Measurements from ENCODE around the gene DNAJB12. TPM values are rescaled to one million over a fixed set of nuclear protein-coding genes. Genes with fewer than 3 reads are reported as not detected.
A peak's percentile ranks its signal among the peaks of the same experiment; 100 is the strongest.
"Not testable (repeated sequence)": the region's sequence is repeated elsewhere in the genome, so short reads cannot be mapped to it uniquely, and the experiment has no call there.

The DNAJB12 gene
- total and polyA plus RNA-seq, 3 donors from 2014 or later: 50.3 to 57.6 (median 52.4) TPM

GRCh38 chr10:72309290-72310240, 45.2 kb downstream of the DNAJB12 start:
- 32 to 49% methylated on average over 19 to 21 of the region's 21 CpGs for WGBS, 2 donors
- no peaks in the 10 kb centered on the region for H3K36me3 ChIP-seq (ENCODE audit: low read depth, missing control alignments)
- TF ChIP-seq CTCF (IDR thresholded peaks at IDR 0.05): no peak
- TF ChIP-seq POLR2A (IDR thresholded peaks at IDR 0.05): no peak

DNA sequence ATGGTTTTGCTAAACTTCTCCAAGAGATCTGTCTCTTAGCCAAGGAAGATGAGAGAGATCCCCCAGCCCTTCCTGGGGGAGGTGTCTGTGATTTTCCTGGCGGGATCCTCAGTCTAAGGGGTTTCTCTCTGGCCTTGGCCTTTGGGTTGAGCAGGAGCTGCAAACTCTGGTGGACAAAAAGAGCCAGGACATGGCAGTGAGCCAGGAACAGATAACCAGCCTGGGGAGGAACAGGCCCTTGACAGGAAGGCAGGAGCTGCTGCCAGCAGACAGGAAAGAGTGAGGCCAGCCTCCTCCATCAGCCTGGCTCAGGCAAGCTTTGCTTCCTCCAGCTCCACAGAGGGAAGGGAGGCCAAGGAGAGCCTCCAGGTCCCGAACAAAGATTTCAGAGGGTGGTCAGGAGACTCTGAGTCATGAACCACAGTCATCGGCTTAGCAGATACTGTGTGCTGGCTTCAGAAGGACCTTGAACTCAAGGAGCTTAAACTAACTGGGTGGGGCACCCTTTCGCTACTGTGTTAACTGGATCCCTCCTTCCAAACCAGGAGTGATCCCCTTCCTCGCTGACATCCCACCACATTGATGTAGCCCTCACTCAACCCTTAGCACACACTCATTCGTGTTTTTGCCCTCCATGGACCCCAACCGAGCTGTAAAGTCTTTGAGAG, 46.3 kb downstream of the DNAJB12 start:
- intact Hi-C loops (cut with DNase I; ENCODE audit: low total_unique reads): no loop called here
- Histone ChIP-seq H3K9me3 (no peaks in the 10 kb centered on the region), H3K27me3 (no peaks in the 10 kb centered on the region), H3K36me3 (ENCODE audit: low read depth, missing control alignments) (no peaks in the 10 kb centered on the region), H3K4me3 (no peak overlapping the region), H3K27ac (peak overlapping the region; percentile 75 to 77), H3K4me1 (peaks cover 36% of the 10 kb centered on the region)
- peak; percentile 88 for DNase-seq
- TF ChIP-seq CTCF (IDR thresholded peaks at IDR 0.05) (no peak), POLR2A (IDR thresholded peaks at IDR 0.05) (no peak)
- WGBS, 2 donors: 36 to 49% methylated on average over 6 to 7 of the region's 7 CpGs

More at GRCh38 chr10:72309290-72310240, 45.2 kb downstream of the DNAJB12 start:
- intact Hi-C loops (cut with DNase I; ENCODE audit: low total_unique reads): no loop called here
- peak; percentile 66 for DNase-seq
- H3K27me3 ChIP-seq: no peaks in the 10 kb centered on the region
- no peak overlapping the region for H3K4me3 ChIP-seq
- no peaks in the 10 kb centered on the region for H3K9me3 ChIP-seq
- H3K27ac ChIP-seq: peak overlapping the region; percentile 75 to 77
- peaks cover 36% of the 10 kb centered on the region for H3K4me1 ChIP-seq

DNA sequence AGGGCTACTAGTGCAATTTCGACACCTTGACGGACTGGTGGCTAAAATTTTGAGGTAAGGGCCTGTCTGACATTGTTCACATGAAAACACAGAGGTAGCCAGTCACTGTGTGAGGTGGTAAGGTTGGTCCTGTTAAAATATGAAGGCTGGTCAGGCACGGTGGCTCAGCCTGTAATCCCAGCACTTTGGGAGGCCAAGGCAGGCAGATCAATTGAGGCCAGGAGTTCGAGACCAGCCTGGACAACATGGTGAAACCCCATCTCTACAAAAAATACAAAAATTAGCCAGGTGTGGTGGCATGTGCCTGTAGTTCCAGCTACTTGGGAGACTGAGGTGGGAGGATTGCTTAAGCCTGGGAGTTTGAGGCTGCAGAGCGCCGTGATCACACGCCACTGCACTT, 47.0 kb downstream of the DNAJB12 start:
- 82 to 96% methylated on average over 7 of the region's 7 CpGs for WGBS, 2 donors
- Histone ChIP-seq H3K4me1 (peaks cover 36% of the 10 kb centered on the region), H3K27ac (peak overlapping the region in 1 of 2 donors; percentile 77)
- intact Hi-C loops (cut with DNase I; ENCODE audit: low total_unique reads); H3K36me3 ChIP-seq (ENCODE audit: low read depth, missing control alignments); DNase-seq; H3K4me3 ChIP-seq; H3K27me3 ChIP-seq; H3K9me3 ChIP-seq: not testable (repeated sequence)

DNA sequence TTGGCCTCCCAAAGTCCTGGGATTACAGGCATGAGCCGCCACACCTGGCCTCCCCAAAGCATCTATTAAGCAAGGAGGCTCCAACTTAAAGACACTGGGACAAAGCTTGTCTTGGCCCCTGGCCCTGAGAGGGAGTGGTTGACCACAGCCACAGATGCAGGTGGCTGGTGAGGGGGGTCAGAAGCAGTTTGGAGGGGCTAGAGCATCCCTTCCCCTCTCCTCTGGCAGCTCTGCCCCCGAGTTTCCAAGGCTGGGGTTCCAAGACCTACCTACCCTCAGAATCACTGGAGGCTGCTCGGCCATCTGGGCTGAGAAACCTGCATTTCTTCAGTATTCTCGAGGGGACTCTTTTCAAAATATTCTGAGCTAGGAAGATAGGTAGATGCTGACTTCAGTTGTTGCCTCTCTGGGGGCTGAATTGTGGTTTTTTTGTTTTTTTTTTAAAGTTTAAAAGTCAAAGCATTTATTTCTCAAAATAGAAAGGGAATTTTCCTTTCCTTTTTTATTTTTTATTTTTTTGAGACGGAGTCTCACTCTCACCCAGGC, 48.4 kb downstream of the DNAJB12 start:
- DNase-seq: no peak
- intact Hi-C loops (cut with DNase I; ENCODE audit: low total_unique reads): no loop called here
- TF ChIP-seq CTCF (IDR thresholded peaks at IDR 0.05) (no peak), POLR2A (IDR thresholded peaks at IDR 0.05) (no peak)
- no peak overlapping the region for H3K4me3 ChIP-seq
- H3K4me1 ChIP-seq: peaks cover 36% of the 10 kb centered on the region
- H3K27ac ChIP-seq: peak overlapping the region in 1 of 2 donors; percentile 77
- H3K9me3 ChIP-seq: no peaks in the 10 kb centered on the region
- H3K27me3 ChIP-seq: no peaks in the 10 kb centered on the region
- WGBS, 2 donors: 74 to 76% methylated on average over 5 of the region's 5 CpGs
- H3K36me3 ChIP-seq (ENCODE audit: low read depth, missing control alignments): no peaks in the 10 kb centered on the region

Measured in testis (tissue), 3 donors.